Upper lobe of left lung (tissue), 4 donors: ENCODE measurements around the gene SULT1E1.

Experiments used
- CTCF ChIP-seq, 6 experiments: fragments of 450-650 bp in 4 of 6; fragments of 200-600 bp in 2 of 6; sonication (generic) in 2 of 6; IDR thresholded peaks; one replicate each; pipeline ENCODE4 v1.5.1; 2016 to 2019; ENCODE audit warnings: antibody characterized with exemption in 6 of 6
- POLR2A ChIP-seq, 4 donors: fragments of 450-650 bp; IDR thresholded peaks; one replicate each; pipeline ENCODE4 v1.5.1; 2016 to 2017; ENCODE audit warnings: antibody characterized with exemption in 4 of 4, mild to moderate bottlenecking in 2 of 4

- TF ChIP-seq CTCF (IDR thresholded peaks at IDR 0.05) (no peak), POLR2A (IDR thresholded peaks at IDR 0.05) (no peak)
Observed at GRCh38 chr4:69848028-69848427, 11.9 kb downstream of the SULT1E1 start.
